Trophoblast cell (in vitro differentiated cells and primary cell): ENCODE data around the gene MCL1.
"Not testable (repeated sequence)": the region's sequence is repeated elsewhere in the genome, so short reads cannot be mapped to it uniquely, and the experiment has no call there.

Experiments
- DNase-seq, 2 donors: peaks; one replicate each; pipeline ENCODE4 v3.0.0-alpha.2; 2016
- H2AFZ ChIP-seq: 2 replicates; pipeline ENCODE4 v1.6.1; 2013; ENCODE audit warnings: low read length, moderate library complexity, mild to moderate bottlenecking; ENCODE audit not compliant: insufficient read depth, poor library complexity
- H2AK5ac ChIP-seq: 2 replicates; pipeline ENCODE4 v1.6.1; 2013; ENCODE audit warnings: mild to moderate bottlenecking, low read length
- H2BK120ac ChIP-seq: 2 replicates; pipeline ENCODE4 v1.6.1; 2013; ENCODE audit warnings: low read length, mild to moderate bottlenecking, moderate library complexity; ENCODE audit not compliant: insufficient read depth, poor library complexity
- H2BK12ac ChIP-seq: 2 replicates; pipeline ENCODE4 v1.6.1; 2013; ENCODE audit warnings: mild to moderate bottlenecking, low read length, moderate library complexity
- H2BK5ac ChIP-seq: 2 replicates; pipeline ENCODE4 v1.6.1; 2013; ENCODE audit warnings: low read length, low read depth, moderate library complexity, mild to moderate bottlenecking; ENCODE audit not compliant: poor library complexity
- H3K14ac ChIP-seq: 2 replicates; pipeline ENCODE4 v1.6.1; 2013; ENCODE audit warnings: mild to moderate bottlenecking, low read length
- H3K18ac ChIP-seq: 2 replicates; pipeline ENCODE4 v1.6.1; 2013; ENCODE audit warnings: mild to moderate bottlenecking, low read length
- H3K23ac ChIP-seq: 2 replicates; pipeline ENCODE4 v1.6.1; 2013; ENCODE audit warnings: low read length
- H3K27ac ChIP-seq: 2 replicates; pipeline ENCODE4 v1.5.1; 2013; ENCODE audit warnings: low read depth, mild to moderate bottlenecking, inconsistent platforms, low read length, moderate library complexity
- H3K27me3 ChIP-seq: 2 replicates; pipeline ENCODE4 v1.6.1; 2013; ENCODE audit warnings: inconsistent platforms, mild to moderate bottlenecking, low read length, moderate library complexity; ENCODE audit not compliant: insufficient read depth
- H3K36me3 ChIP-seq, 2 experiments: 1 replicate in 1 of 2; 2 replicates in 1 of 2; pipeline ENCODE4 v1.6.1; 2013; ENCODE audit warnings: low read length in 2 of 2, mild to moderate bottlenecking in 2 of 2, moderate library complexity in 1 of 2; ENCODE audit not compliant: insufficient read depth in 2 of 2, control insufficient read depth in 1 of 2
- H3K4ac ChIP-seq: 2 replicates; pipeline ENCODE4 v1.6.1; 2013; ENCODE audit warnings: low read depth, mild to moderate bottlenecking, low read length, moderate library complexity
- H3K4me1 ChIP-seq, 2 experiments: 1 replicate in 1 of 2; 2 replicates in 1 of 2; pipeline ENCODE4 v1.6.1; 2013; ENCODE audit warnings: low read length in 2 of 2, mild to moderate bottlenecking in 2 of 2, moderate library complexity in 1 of 2; ENCODE audit not compliant: insufficient read depth in 2 of 2, control insufficient read depth in 1 of 2
- H3K4me2 ChIP-seq: 2 replicates; pipeline ENCODE4 v1.6.1; 2013; ENCODE audit warnings: inconsistent platforms, mild to moderate bottlenecking, low read length, moderate library complexity
- H3K4me3 ChIP-seq: 2 replicates; pipeline ENCODE4 v1.5.1; 2013; ENCODE audit warnings: mild to moderate bottlenecking, low read depth, low read length, inconsistent platforms
- H3K79me1 ChIP-seq: one replicate; pipeline ENCODE4 v1.6.1; 2013; ENCODE audit warnings: low read length
- H3K79me2 ChIP-seq: 2 replicates; pipeline ENCODE4 v1.6.1; 2013; ENCODE audit warnings: low read length, mild to moderate bottlenecking; ENCODE audit not compliant: control insufficient read depth, insufficient read depth, poor library complexity
- H3K9ac ChIP-seq: 2 replicates; pipeline ENCODE4 v1.6.1; 2013; ENCODE audit warnings: mild to moderate bottlenecking, low read length
- H3K9me3 ChIP-seq: 2 replicates; pipeline ENCODE4 v1.6.1; 2013; ENCODE audit warnings: low read depth, mild to moderate bottlenecking, control low read depth, inconsistent platforms, low read length; ENCODE audit not compliant: insufficient read depth
- H4K12ac ChIP-seq: 2 replicates; pipeline ENCODE4 v1.6.1; 2013; ENCODE audit warnings: low read depth, mild to moderate bottlenecking, low read length, moderate library complexity
- H4K8ac ChIP-seq: 2 replicates; pipeline ENCODE4 v1.6.1; 2013; ENCODE audit warnings: low read depth, mild to moderate bottlenecking, low read length, moderate library complexity
- H4K91ac ChIP-seq: one replicate; pipeline ENCODE4 v1.6.1; 2013; ENCODE audit warnings: low read depth, mild to moderate bottlenecking, low read length, moderate library complexity
- WGBS: extraction: QIAGEN DNeasy Blood & Tissue Kit; methylation state at CpG from one replicate; pipeline ENCODE4 v1.1.7; 2013; ENCODE audit warnings: missing lambda C conversion rate; ENCODE audit not compliant: insufficient read length, insufficient coverage; ENCODE audit errors: extremely low coverage; 5-methylcytosine and 5-hydroxymethylcytosine counted together

The MCL1 gene

DNA sequence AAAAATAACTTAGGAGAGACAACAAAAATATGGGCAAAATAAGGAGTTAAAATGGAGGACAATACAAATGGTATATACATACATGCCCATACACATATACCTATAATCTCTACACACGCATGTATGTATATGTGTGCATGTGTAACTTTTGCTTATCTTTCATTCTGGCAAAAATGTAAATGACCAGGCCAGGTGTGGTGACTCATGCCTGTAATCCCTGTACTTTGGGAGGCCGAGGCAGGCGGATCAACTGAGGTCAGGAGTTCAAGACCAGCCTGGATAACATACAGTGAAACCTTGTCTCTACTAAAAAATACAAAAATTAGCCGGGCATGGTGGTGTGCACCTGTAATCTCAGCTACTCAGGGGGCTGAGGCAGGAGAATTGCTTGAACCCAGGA lies 18.9 kb upstream of the MCL1 start:
- H4K8ac ChIP-seq, H4K12ac ChIP-seq, H3K23ac ChIP-seq, DNase-seq, H3K4me1 ChIP-seq, H3K79me1 ChIP-seq, H2AFZ ChIP-seq, H3K4ac ChIP-seq, H3K14ac ChIP-seq, H3K18ac ChIP-seq, H3K4me3 ChIP-seq, H2AK5ac ChIP-seq, H3K36me3 ChIP-seq, H3K9ac ChIP-seq, H4K91ac ChIP-seq, H2BK120ac ChIP-seq, H3K27me3 ChIP-seq, H2BK5ac ChIP-seq, H2BK12ac ChIP-seq, H3K27ac ChIP-seq, H3K79me2 ChIP-seq, H3K4me2 ChIP-seq, H3K9me3 ChIP-seq: not testable (repeated sequence)
- WGBS, result no CpG with 5 or more reads among the region's 4 CpGs

DNA sequence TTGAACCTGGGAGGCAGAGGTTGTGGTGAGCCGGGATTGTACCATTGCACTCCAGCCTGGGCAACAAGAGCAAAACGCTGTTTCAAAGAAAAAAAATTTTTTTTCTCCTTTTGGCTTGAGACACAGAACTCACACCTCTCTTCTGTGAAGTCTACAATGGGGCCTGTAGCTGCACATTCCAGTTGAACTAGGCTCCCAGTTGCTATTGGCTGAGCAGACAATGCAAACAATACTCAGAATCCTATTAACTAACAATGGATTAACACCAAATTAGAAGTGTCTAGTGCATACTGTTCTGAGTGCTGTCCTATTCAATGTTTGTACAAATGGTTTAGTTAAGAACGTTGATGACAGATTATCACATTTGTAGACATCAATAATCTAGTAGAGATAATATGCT lies 17.6 kb upstream of the MCL1 start:
- no peaks in the 10 kb centered on the region for H3K79me2 ChIP-seq
- H4K91ac ChIP-seq, result no peak overlapping the region
- H3K4ac ChIP-seq, result no peak overlapping the region
- no peak overlapping the region for H2BK5ac ChIP-seq
- H3K27ac ChIP-seq, result no peak overlapping the region
- H2AK5ac ChIP-seq, result no peak overlapping the region
- H2AFZ ChIP-seq, result no peak overlapping the region
- H3K27me3 ChIP-seq, result no peaks in the 10 kb centered on the region
- H3K79me1 ChIP-seq, result no peaks in the 10 kb centered on the region
- no peak overlapping the region for H4K12ac ChIP-seq
- H2BK120ac ChIP-seq, result no peak overlapping the region
- H3K9me3 ChIP-seq, result no peaks in the 10 kb centered on the region
- no peak overlapping the region for H3K4me2 ChIP-seq
- H3K14ac ChIP-seq, result no peak overlapping the region
- H3K36me3 ChIP-seq, result peaks cover 3 to 6% of the 10 kb centered on the region in 2 experiments
- no peak overlapping the region for H3K9ac ChIP-seq
- no peak for DNase-seq
- H3K18ac ChIP-seq, result no peak overlapping the region
- H3K4me3 ChIP-seq, result no peak overlapping the region
- no peak overlapping the region for H4K8ac ChIP-seq
- H3K23ac ChIP-seq, result no peak overlapping the region
- H3K4me1 ChIP-seq, result no peaks in the 10 kb centered on the region
- no CpG with 5 or more reads among the region's 3 CpGs for WGBS
- no peak overlapping the region for H2BK12ac ChIP-seq

DNA sequence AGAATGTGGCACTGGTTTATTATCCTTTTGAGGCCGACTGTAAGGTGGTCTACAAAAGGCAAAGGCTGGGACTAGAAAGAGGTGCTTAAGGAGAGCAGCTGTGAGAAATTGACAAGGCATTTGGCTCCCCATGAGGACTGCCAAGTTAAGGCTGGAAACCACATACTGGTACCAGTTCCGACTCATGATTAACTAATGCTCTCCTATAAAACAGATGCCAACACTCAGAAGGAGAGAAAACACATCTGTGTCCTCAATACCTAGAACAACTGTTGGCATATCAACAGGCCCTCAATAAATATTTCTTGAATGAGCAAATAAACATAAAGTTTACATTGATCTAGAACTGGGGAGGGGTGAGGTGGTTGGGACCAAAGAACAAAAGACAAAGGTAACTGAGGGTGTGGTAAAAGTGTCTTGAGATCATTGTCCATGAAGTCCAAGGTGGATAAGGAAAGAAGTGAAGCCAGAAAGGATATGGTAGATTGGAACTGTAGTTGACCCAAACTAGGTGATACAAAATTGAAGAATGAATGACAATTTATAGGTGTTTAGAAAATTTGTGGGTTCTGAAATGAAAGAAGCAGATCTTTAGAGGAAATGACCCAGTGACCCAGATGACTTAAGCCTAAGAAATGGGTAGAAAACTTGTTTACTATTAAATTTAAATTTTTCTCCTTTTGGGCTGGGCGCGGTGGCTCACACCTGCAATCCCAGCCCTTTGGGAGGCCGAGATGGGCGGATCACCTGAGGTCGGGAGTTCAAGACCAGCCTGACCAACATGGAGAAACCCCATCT lies 16.9 kb upstream of the MCL1 start:
- Histone ChIP-seq H3K23ac (no peak overlapping the region), H3K18ac (no peak overlapping the region), H3K4me2 (no peak overlapping the region), H4K12ac (no peak overlapping the region), H3K79me1 (no peaks in the 10 kb centered on the region), H2BK12ac (no peak overlapping the region), H2BK120ac (no peak overlapping the region), H3K79me2 (no peaks in the 10 kb centered on the region), H3K4me1 (no peaks in the 10 kb centered on the region), H3K27me3 (no peaks in the 10 kb centered on the region), H3K14ac (no peak overlapping the region), H3K9me3 (no peaks in the 10 kb centered on the region), H3K9ac (no peak overlapping the region), H2AK5ac (no peak overlapping the region), H2BK5ac (no peak overlapping the region), H3K27ac (no peak overlapping the region), H3K4me3 (no peak overlapping the region), H2AFZ (no peak overlapping the region), H3K4ac (no peak overlapping the region), H4K8ac (no peak overlapping the region), H3K36me3 (peaks cover 3 to 6% of the 10 kb centered on the region in 2 experiments), H4K91ac (no peak overlapping the region)
- WGBS, result no CpG with 5 or more reads among the region's 7 CpGs
- no peak for DNase-seq

DNA sequence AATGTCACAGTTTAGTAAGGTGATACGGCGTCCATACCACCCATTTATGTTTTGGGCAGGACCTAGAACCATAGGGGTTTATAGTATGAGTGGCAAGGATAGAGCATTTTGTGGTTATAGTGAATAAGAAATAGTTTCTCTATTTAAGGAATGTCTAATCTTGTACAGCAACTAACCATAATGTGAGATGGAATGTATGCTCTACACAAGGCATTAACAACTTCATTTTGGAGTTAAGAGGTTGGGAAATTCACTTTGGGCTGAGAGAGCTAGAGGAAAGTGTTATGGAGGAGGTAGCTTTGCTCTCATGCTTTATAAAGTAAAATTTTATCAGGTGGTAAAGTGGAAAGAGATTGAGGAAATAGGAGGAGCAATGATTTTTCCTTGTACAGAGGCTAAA lies 3.0 kb upstream of the MCL1 start:
- Histone ChIP-seq H2AFZ (no peak overlapping the region), H3K4me1 (no peaks in the 10 kb centered on the region), H3K4me3 (no peak overlapping the region), H2BK5ac (no peak overlapping the region), H3K4ac (no peak overlapping the region), H3K36me3 (peaks cover 0 to 6% of the 10 kb centered on the region in 2 experiments), H3K14ac (no peak overlapping the region), H4K8ac (no peak overlapping the region), H3K27ac (no peak overlapping the region), H2BK120ac (no peak overlapping the region), H3K27me3 (no peaks in the 10 kb centered on the region), H3K79me1 (peaks cover 15% of the 10 kb centered on the region), H3K9me3 (no peaks in the 10 kb centered on the region), H3K79me2 (peaks cover 13% of the 10 kb centered on the region), H4K12ac (no peak overlapping the region), H3K23ac (no peak overlapping the region), H2BK12ac (no peak overlapping the region), H3K18ac (no peak overlapping the region), H2AK5ac (no peak overlapping the region), H3K4me2 (no peak overlapping the region), H4K91ac (no peak overlapping the region), H3K9ac (no peak overlapping the region)
- no peak for DNase-seq
- no CpG with 5 or more reads among the region's 2 CpGs for WGBS
